ENCODE measurements around the gene NLRP3.
"Not testable (repeated sequence)": the region's sequence is repeated elsewhere in the genome, so short reads cannot be mapped to it uniquely, and the experiment has no call there.

NLRP3 gene

DNA sequence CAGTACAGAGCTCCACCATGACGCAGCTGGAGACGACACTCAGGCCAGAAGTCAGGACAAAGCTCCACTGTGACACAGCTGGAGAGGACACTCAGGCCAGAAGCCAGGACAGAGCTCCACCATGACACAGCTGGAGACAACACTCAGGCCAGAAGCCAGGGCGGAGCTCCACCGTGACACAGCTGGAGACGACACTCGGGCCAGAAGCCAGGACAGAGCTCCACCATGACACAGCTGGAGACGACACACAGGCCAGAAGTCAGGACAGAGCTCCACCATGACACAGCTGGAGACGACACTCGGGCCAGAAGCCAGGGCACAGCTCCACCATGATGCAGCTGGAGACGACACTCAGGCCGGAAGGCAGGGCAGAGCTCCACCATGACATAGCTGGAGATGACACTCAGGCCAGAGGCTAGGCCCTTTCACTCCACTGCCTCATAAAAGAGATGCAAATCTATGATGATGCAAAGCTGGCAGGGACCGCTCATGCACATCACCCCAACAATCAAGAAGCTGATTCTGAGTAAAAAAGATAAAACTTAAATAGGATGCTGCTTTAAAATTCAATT is 55.6 kb downstream of the NLRP3 start:
- no peak for DNase-seq

DNA sequence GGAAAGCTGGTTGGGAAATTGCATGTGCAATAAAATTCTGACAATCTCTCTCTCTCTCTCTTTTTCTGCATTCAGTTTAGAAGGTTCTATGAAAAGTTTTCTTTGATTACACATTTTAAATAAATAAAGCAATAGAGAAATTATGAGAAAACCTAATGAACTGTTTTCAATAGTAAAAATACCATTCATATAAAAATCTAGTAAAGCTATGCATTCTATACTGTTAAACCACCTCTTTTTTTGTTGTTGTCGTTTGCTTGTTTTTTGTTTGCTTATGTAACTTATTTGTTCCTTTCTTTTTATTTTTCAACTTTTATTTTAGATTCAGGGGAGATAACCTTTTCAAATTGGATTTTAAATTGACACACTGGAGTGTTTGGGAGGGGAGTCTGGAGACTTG is 56.1 kb downstream of the NLRP3 start:
- no peak for DNase-seq

DNA sequence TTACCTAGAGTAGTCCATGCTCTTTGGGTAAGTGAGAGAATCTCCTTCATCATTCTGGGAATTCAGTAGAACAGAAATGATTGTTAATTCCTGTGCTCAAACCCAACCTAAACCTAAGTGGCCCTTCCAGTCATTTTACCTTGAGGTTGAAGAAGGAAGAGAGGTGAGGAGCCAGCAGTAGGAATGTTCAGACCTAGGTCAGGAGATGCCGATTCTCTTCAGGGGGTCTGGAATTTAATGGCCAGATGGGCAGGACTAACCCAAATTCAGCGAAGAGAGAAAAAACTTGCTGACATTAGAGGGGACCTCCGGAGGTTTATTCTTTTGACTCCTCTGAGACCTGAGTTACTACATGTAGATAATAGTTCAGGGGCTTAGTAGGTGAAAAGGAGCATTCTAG is 58.4 kb downstream of the NLRP3 start:
- DNase-seq = no peak

DNA sequence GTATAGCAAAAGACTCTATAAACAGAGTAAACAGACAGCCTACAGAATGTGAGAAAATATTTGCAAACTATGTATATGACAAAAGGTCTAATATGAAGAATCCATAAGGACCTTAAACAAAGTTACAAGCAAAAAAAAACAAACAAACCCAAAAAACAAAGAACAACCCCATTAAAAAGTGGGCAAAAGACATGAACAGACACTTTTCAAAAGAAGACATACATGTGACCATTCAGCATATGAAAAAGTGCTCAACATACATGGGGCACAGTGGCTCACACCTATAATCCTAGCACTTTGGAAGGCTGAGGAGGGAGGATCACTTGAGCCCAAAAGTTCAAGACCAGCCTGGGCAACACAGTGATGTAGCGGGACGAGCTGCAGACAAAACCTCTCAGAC is 59.8 kb downstream of the NLRP3 start:
- no peak for DNase-seq

DNA sequence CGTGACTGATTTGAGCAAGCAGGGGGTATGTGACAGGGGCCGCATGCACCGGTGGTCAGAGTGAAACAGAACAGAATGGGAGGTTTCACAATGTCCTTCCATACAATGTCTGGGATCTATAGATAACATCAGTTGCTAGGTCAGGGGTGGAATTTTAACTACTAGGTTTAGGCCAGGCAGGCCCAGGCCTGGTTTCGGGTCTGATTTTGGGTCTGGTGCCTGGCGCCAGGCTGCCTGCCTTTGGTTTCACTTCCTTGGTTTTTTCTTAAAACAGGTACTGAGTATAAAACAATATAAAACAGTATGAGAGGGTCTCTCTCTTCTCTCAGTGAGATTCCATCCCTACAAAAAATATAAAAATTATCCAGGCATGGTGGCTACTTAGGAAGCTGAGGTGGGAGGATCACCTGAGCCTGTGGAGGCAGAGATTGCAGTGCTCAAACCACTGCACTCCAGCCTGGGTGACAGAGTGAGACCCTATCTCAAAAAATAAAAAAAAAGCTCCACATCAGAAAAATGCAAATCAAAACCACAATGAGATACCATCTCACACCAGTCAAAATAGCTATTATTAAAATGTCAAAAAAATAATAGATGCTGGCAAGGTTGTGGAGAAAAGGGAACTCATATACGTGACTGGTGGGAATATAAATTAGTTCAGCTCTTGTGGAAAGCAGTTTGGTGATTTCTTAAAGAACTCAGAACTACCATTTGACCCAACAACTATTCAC is 60.5 kb downstream of the NLRP3 start:
- DNase-seq = not testable (repeated sequence)

DNA sequence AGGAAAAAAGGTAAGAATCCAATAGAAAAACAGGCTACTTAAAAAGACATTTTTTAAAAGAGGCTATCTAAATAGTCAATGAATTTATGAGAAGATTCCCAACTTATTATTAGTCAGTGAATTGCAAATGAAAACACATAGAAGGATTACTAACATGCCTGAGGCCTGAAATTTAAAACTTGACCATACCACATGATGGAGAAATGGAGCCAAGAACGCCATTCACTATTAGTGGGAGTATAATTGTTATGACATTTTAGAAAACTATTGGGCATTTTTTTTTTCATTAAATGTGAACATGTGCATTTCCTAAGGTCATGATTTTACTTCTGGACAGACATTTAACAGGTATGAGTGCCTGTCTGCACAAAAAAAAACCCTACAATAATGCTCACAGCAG is 66.8 kb downstream of the NLRP3 start:
- DNase-seq = no peak

DNA sequence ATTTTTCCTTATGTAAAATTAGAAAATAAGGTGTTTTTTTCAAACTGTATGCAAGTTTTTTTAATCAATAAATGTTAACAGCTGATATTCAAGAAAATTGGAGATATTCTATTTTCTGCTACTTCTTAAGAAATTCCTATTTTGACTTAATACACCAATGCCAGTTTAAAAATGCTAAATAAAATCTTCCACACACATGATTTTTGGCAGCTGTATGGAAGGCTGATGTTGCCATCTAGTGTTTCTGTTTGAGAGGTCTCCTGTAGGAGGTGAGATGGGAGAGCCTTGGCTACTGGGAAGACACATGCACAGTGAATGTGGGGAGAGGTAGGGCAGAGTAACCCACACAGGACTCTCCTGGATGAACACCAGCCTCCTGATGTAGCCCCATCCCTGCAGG is 71.1 kb downstream of the NLRP3 start:
- DNase-seq = no peak

DNA sequence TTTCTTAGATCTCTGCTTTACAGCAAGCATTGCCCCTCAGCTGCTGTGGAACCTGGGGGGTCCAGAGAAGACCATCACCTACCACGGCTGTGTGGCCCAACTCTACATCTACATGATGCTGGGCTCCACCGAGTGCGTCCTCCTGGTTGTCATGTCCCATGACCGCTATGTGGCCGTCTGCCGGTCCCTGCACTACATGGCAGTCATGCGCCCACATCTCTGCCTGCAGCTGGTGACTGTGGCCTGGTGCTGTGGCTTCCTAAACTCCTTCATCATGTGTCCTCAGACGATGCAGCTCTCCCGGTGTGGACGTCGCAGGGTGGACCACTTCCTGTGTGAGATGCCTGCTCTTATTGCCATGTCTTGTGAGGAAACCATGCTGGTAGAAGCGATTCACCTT is 75.4 kb downstream of the NLRP3 start:
- DNase-seq = no peak

DNA sequence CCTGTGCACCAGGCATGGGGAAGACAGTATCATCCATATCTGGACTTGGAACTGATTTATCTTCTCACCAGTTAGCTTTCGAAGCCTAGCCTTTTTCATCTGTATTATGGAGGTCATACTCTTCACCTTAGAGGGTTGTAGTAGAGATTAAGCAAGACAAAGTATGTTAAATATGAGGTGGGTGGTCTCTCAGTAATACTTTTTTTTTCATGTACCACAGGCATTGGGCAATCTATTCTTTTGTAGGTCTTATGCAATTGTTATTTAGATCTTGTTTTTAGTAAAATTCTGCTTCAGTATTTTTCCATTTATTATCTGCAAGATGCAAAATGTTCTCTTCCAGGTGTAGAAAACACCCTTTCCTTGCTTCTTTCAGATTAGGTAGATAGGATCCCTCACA is 77.1 kb downstream of the NLRP3 start:
- no peak for DNase-seq

DNA sequence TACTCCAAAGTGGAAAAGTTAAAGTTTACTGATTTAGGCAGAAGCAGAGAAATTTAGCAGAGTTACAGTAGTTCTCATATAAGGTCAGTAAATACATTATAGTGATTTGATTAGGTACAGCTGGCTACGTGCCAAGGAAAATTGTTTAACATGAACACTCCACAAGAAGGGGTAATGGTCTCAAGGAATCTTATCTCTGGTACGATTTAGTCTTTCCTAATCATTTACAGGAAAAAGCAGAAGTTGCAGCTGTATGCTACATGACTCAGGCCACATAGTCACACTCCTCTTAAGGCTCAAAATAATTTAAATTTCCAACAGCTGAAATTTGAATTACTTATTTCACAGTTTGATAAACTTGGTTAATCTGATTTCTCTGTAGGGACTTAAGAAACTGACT is 78.8 kb downstream of the NLRP3 start:
- no peak for DNase-seq

DNA sequence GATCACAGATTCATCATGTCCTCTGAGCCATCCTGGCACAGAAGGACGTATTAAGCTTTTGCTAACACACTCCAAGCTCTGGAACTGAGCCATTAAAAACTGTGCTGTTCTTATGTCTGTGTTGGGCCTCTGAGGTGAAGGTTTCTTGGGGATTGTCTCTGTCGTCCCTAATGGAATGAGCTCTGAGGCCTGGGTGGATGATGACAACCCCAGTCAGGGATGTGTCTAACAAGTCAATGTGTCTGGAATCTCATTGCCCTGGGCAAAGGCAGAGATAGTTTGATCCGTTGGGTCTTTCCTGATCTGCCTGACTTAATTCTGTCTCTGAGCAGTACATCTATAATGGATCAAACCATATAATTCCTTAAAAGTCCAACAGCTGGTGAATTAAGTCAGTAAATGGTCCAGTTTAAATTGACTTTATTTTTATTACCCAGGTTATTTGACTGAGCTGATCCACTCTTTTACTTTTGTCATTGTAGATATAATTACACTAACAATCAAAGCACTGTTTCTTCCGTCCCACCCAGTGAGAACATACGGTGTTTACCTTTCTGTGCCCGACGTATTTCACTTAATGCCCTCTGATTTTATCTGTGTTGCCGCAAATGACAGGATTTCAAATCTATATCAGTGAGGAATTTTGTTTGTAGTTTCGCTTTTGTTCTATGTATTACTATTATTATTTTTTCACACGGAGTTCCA is 80.8 kb downstream of the NLRP3 start:
- no peak for DNase-seq
